GM10266 (cell line): ENCODE results near the gene BCL11B.

Source experiments
- DNase-seq: peaks from one replicate; pipeline ENCODE4 v3.0.0; 2012; ENCODE audit errors: extremely low spot score
- CTCF ChIP-seq: IDR thresholded peaks from 2 replicates; pipeline ENCODE4 v1.5.1; 2012; ENCODE audit warnings: mild to moderate bottlenecking, low read depth; ENCODE audit not compliant: control insufficient read depth, insufficient read depth; ENCODE audit errors: missing control alignments

The BCL11B gene

GRCh38 chr14:99212199-99212598, 59.8 kb downstream of the BCL11B start:
- no peak for TF ChIP-seq CTCF
- no peak for DNase-seq

GRCh38 chr14:99211410-99211809, 60.6 kb downstream of the BCL11B start:
- DNase-seq: no peak
- TF ChIP-seq CTCF: no peak

GRCh38 chr14:99210333-99210732, 61.7 kb downstream of the BCL11B start:
- no peak for DNase-seq
- no peak for TF ChIP-seq CTCF

- TF ChIP-seq CTCF: no peak
- DNase-seq: no peak
These were observed 62.6 kb downstream of the BCL11B start for GRCh38 chr14:99209409-99209808.

- no peak for DNase-seq
- TF ChIP-seq CTCF: no peak
These were observed 63.7 kb downstream of the BCL11B start for GRCh38 chr14:99208318-99208717.

GRCh38 chr14:99207456-99207855, 64.5 kb downstream of the BCL11B start:
- no peak for TF ChIP-seq CTCF
- no peak for DNase-seq

GRCh38 chr14:99206090-99206489, 65.9 kb downstream of the BCL11B start:
- TF ChIP-seq CTCF: no peak
- DNase-seq: no peak
